Mesendoderm (in vitro differentiated cells): Measurements from ENCODE around the gene PER1.

Source experiments
- DNase-seq: peaks from one replicate; pipeline ENCODE4 v3.0.0; 2013
- H2AK5ac ChIP-seq: 2 replicates; pipeline ENCODE4 v1.6.1; 2013; ENCODE audit warnings: low read length, inconsistent platforms
- H2BK120ac ChIP-seq: 2 replicates; pipeline ENCODE4 v1.6.1; 2013; ENCODE audit warnings: low read depth, mild to moderate bottlenecking, low read length, moderate library complexity, mixed read lengths
- H2BK15ac ChIP-seq: replicated peaks from 2 replicates; pipeline ENCODE4 v1.6.1; 2013; ENCODE audit warnings: low read depth, mild to moderate bottlenecking, moderate library complexity
- H2BK5ac ChIP-seq: 2 replicates; pipeline ENCODE4 v1.6.1; 2013; ENCODE audit warnings: low read length, inconsistent platforms
- H3K18ac ChIP-seq: 2 replicates; pipeline ENCODE4 v1.6.1; 2013; ENCODE audit warnings: mild to moderate bottlenecking, low read length, mixed read lengths
- H3K23ac ChIP-seq: one replicate; pipeline ENCODE4 v1.6.1; 2013; ENCODE audit warnings: low read length
- H3K27ac ChIP-seq: 2 replicates; pipeline ENCODE4 v1.5.1; 2013; ENCODE audit warnings: low read depth, mild to moderate bottlenecking, inconsistent platforms, low read length, moderate library complexity
- H3K27me3 ChIP-seq: 2 replicates; pipeline ENCODE4 v1.6.1; 2013; ENCODE audit warnings: low read length, control low read depth, mild to moderate bottlenecking, inconsistent platforms; ENCODE audit not compliant: insufficient read depth, poor library complexity
- H3K36me3 ChIP-seq: 2 replicates; pipeline ENCODE4 v1.6.1; 2013; ENCODE audit warnings: low read length, inconsistent platforms; ENCODE audit not compliant: control insufficient read depth, insufficient read depth
- H3K4ac ChIP-seq: one replicate; pipeline ENCODE4 v1.6.1; 2013; ENCODE audit warnings: low read depth, mild to moderate bottlenecking, low read length, moderate library complexity
- H3K4me1 ChIP-seq: 2 replicates; pipeline ENCODE4 v1.6.1; 2013; ENCODE audit warnings: low read depth, low read length, inconsistent platforms; ENCODE audit not compliant: control insufficient read depth
- H3K4me2 ChIP-seq: 2 replicates; pipeline ENCODE4 v1.6.1; 2013; ENCODE audit warnings: low read length
- H3K4me3 ChIP-seq: 2 replicates; pipeline ENCODE4 v1.5.1; 2013; ENCODE audit warnings: mild to moderate bottlenecking, low read length
- H3K56ac ChIP-seq: one replicate; pipeline ENCODE4 v1.6.1; 2013; ENCODE audit warnings: low read length
- H3K79me1 ChIP-seq: 2 replicates; pipeline ENCODE4 v1.6.1; 2013; ENCODE audit warnings: low read length, inconsistent platforms
- H3K79me2 ChIP-seq: 2 replicates; pipeline ENCODE4 v1.6.1; 2013; ENCODE audit warnings: mild to moderate bottlenecking, low read length; ENCODE audit not compliant: control insufficient read depth, insufficient read depth
- H3K9ac ChIP-seq: 2 replicates; pipeline ENCODE4 v1.6.1; 2013; ENCODE audit warnings: low read length, inconsistent platforms
- H4K5ac ChIP-seq: one replicate; pipeline ENCODE4 v1.6.1; 2013; ENCODE audit warnings: low read length
- H4K8ac ChIP-seq: one replicate; pipeline ENCODE4 v1.6.1; 2013; ENCODE audit warnings: low read depth, mild to moderate bottlenecking, control low read depth, low read length, moderate library complexity
- WGBS: extraction: QIAGEN DNeasy Blood & Tissue Kit; methylation state at CpG from one replicate; pipeline ENCODE4 v1.1.7; 2013; ENCODE audit warnings: low lambda C conversion rate, missing lambda C conversion rate; ENCODE audit not compliant: insufficient coverage; ENCODE audit errors: extremely low coverage; 5-methylcytosine and 5-hydroxymethylcytosine counted together

The PER1 gene

GRCh38 chr17:8147805-8148404, 4.3 kb downstream of the PER1 start:
- H3K56ac ChIP-seq: no peak overlapping the region

GRCh38 chr17:8147141-8147804, 4.9 kb downstream of the PER1 start:
- H3K79me2 ChIP-seq: peaks cover 2% of the 10 kb centered on the region
- H3K27ac ChIP-seq: no peak overlapping the region
- no peak overlapping the region for H3K9ac ChIP-seq
- no peak overlapping the region for H3K4ac ChIP-seq
- peaks cover 8% of the 10 kb centered on the region for H3K36me3 ChIP-seq
- no peak overlapping the region for H2BK15ac ChIP-seq
- H3K4me2 ChIP-seq: no peak overlapping the region
- no peak overlapping the region for H2AK5ac ChIP-seq
- H3K18ac ChIP-seq: no peak overlapping the region
- H3K27me3 ChIP-seq: no peaks in the 10 kb centered on the region
- no peak overlapping the region for H2BK5ac ChIP-seq
- no peak overlapping the region for H4K8ac ChIP-seq
- no peak for DNase-seq
- peaks cover 2% of the 10 kb centered on the region for H3K4me1 ChIP-seq
- H2BK120ac ChIP-seq: no peak overlapping the region
- H3K79me1 ChIP-seq: peaks cover 7% of the 10 kb centered on the region
- no peak overlapping the region for H3K56ac ChIP-seq
- WGBS: no CpG with 5 or more reads among the region's 26 CpGs
- H3K4me3 ChIP-seq: no peak overlapping the region
- H3K23ac ChIP-seq: no peak overlapping the region
- H4K5ac ChIP-seq: no peak overlapping the region

More at GRCh38 chr17:8147805-8148404, 4.3 kb downstream of the PER1 start:
- Histone ChIP-seq H3K9ac (no peak overlapping the region), H3K4ac (no peak overlapping the region), H4K8ac (no peak overlapping the region), H3K79me2 (peaks cover 2% of the 10 kb centered on the region), H3K18ac (no peak overlapping the region), H4K5ac (no peak overlapping the region), H3K4me1 (peaks cover 5% of the 10 kb centered on the region), H3K4me3 (no peak overlapping the region), H3K27ac (no peak overlapping the region), H2BK120ac (no peak overlapping the region), H2BK5ac (no peak overlapping the region), H3K79me1 (peaks cover 7% of the 10 kb centered on the region), H2AK5ac (no peak overlapping the region), H3K4me2 (no peak overlapping the region), H3K23ac (no peak overlapping the region), H3K36me3 (peaks cover 7% of the 10 kb centered on the region), H2BK15ac (no peak overlapping the region), H3K27me3 (no peaks in the 10 kb centered on the region)
- DNase-seq: no peak
- WGBS: no CpG with 5 or more reads among the region's 13 CpGs

GRCh38 chr17:8146381-8147140, 5.6 kb downstream of the PER1 start:
- WGBS: no CpG with 5 or more reads among the region's 14 CpGs

GRCh38 chr17:8145811-8146210, 6.4 kb downstream of the PER1 start:
- H2BK120ac ChIP-seq: no peak overlapping the region
- peaks cover 8% of the 10 kb centered on the region for H3K36me3 ChIP-seq
- no peak overlapping the region for H3K9ac ChIP-seq
- H3K79me1 ChIP-seq: peaks cover 6% of the 10 kb centered on the region
- H2BK5ac ChIP-seq: no peak overlapping the region
- no peak overlapping the region for H3K4me2 ChIP-seq
- H3K56ac ChIP-seq: no peak overlapping the region
- DNase-seq: no peak
- H3K18ac ChIP-seq: no peak overlapping the region
- H2BK15ac ChIP-seq: no peak overlapping the region
- H4K8ac ChIP-seq: no peak overlapping the region
- H4K5ac ChIP-seq: no peak overlapping the region
- no peak overlapping the region for H3K23ac ChIP-seq
- H3K27me3 ChIP-seq: no peaks in the 10 kb centered on the region
- peaks cover 2% of the 10 kb centered on the region for H3K79me2 ChIP-seq
- H3K27ac ChIP-seq: no peak overlapping the region
- no peak overlapping the region for H3K4ac ChIP-seq
- peaks cover under 1% of the 10 kb centered on the region for H3K4me1 ChIP-seq
- no peak overlapping the region for H2AK5ac ChIP-seq
- H3K4me3 ChIP-seq: no peak overlapping the region
- WGBS: no CpG with 5 or more reads among the region's 12 CpGs

More at GRCh38 chr17:8146381-8147140, 5.6 kb downstream of the PER1 start:
- Histone ChIP-seq H2BK5ac (no peak overlapping the region), H3K18ac (no peak overlapping the region), H4K8ac (no peak overlapping the region), H3K56ac (no peak overlapping the region), H3K4me3 (no peak overlapping the region), H3K27ac (no peak overlapping the region), H2BK120ac (no peak overlapping the region), H3K4me1 (peaks cover 2% of the 10 kb centered on the region), H3K23ac (no peak overlapping the region), H3K27me3 (no peaks in the 10 kb centered on the region), H3K4me2 (no peak overlapping the region), H3K4ac (no peak overlapping the region), H3K79me2 (peaks cover 2% of the 10 kb centered on the region), H3K36me3 (peaks cover 8% of the 10 kb centered on the region), H2AK5ac (no peak overlapping the region), H3K79me1 (peaks cover 7% of the 10 kb centered on the region), H4K5ac (no peak overlapping the region), H2BK15ac (no peak overlapping the region), H3K9ac (no peak overlapping the region)
- DNase-seq: no peak

GRCh38 chr17:8144401-8145231, 7.6 kb downstream of the PER1 start:
- Histone ChIP-seq H3K23ac (no peak overlapping the region), H3K27me3 (no peaks in the 10 kb centered on the region)
- no CpG with 5 or more reads among the region's 15 CpGs for WGBS

More at GRCh38 chr17:8144401-8145231, 7.6 kb downstream of the PER1 start:
- Histone ChIP-seq H3K79me1 (no peaks in the 10 kb centered on the region), H2AK5ac (no peak overlapping the region), H3K79me2 (no peaks in the 10 kb centered on the region), H4K8ac (no peak overlapping the region), H3K4ac (no peak overlapping the region), H2BK120ac (no peak overlapping the region), H2BK15ac (no peak overlapping the region), H3K4me1 (no peaks in the 10 kb centered on the region), H2BK5ac (no peak overlapping the region), H3K18ac (no peak overlapping the region), H3K27ac (no peak overlapping the region), H3K4me2 (no peak overlapping the region), H3K9ac (no peak overlapping the region), H3K36me3 (peaks cover 6% of the 10 kb centered on the region), H3K4me3 (no peak overlapping the region), H3K56ac (no peak overlapping the region), H4K5ac (no peak overlapping the region)
- DNase-seq: no peak
